Osteoblast (primary cell): ENCODE data around the gene FXR1. TPM values are rescaled to one million over a fixed set of nuclear protein-coding genes. Genes with fewer than 3 reads are reported as not detected.

Experiments used
- DNase-seq: peaks from one replicate; pipeline ENCODE4 v3.0.0; 2011; ENCODE audit warnings: low spot score, mixed read lengths; ENCODE audit not compliant: insufficient read length; ENCODE audit errors: missing footprints
- H2AFZ ChIP-seq: 2 replicates; pipeline ENCODE4 v1.6.0; 2011; ENCODE audit warnings: mild to moderate bottlenecking, low read length
- H3K27ac ChIP-seq: 2 replicates; pipeline ENCODE4 v1.5.1; 2011; ENCODE audit warnings: mild to moderate bottlenecking, low read depth, low read length, moderate library complexity
- H3K27me3 ChIP-seq: 2 replicates; pipeline ENCODE4 v1.6.0; 2012; ENCODE audit warnings: mild to moderate bottlenecking, control low read depth, inconsistent platforms, low read length, moderate library complexity; ENCODE audit not compliant: insufficient read depth
- H3K36me3 ChIP-seq: 2 replicates; pipeline ENCODE4 v1.5.1; 2011; ENCODE audit warnings: mild to moderate bottlenecking, low read length, control low read depth, moderate library complexity; ENCODE audit not compliant: insufficient read depth
- H3K4me1 ChIP-seq: 2 replicates; pipeline ENCODE4 v1.5.1; 2011; ENCODE audit warnings: mild to moderate bottlenecking, low read length, control low read depth, moderate library complexity; ENCODE audit not compliant: insufficient read depth
- H3K4me2 ChIP-seq: 2 replicates; pipeline ENCODE4 v1.6.0; 2011; ENCODE audit warnings: mild to moderate bottlenecking, low read length; ENCODE audit not compliant: insufficient read depth
- H3K4me3 ChIP-seq: fragments of 200-600 bp; sonication (generic); 3 replicates; pipeline ENCODE4 v1.5.1; 2012; ENCODE audit warnings: mild to moderate bottlenecking, low read length, inconsistent platforms; ENCODE audit not compliant: insufficient read depth
- H3K79me2 ChIP-seq: 2 replicates; pipeline ENCODE4 v1.6.0; 2012; ENCODE audit warnings: mild to moderate bottlenecking, low read length, control low read depth, inconsistent platforms; ENCODE audit not compliant: insufficient read depth
- H3K9me3 ChIP-seq: 2 replicates; pipeline ENCODE4 v1.5.1; 2011; ENCODE audit warnings: low read depth, low read length, control low read depth
- H4K20me1 ChIP-seq: 2 replicates; pipeline ENCODE4 v1.6.0; 2012; ENCODE audit warnings: mild to moderate bottlenecking, low read length, control low read depth; ENCODE audit not compliant: insufficient read depth
- CTCF ChIP-seq: IDR thresholded peaks from 2 replicates; pipeline ENCODE4 v1.5.1; 2011; ENCODE audit warnings: mild to moderate bottlenecking, low read depth, low read length, moderate library complexity; ENCODE audit errors: extremely low read depth
- total RNA-seq: library from RNA; depleted of rRNA; stranded (reverse); fragments of >200 nt; gene quantifications from 2 replicates; pipeline ENCODE4 v1.2.3, GENCODE V29; 2012

Gene FXR1
- total RNA-seq, 1 donor: 110 TPM

DNA sequence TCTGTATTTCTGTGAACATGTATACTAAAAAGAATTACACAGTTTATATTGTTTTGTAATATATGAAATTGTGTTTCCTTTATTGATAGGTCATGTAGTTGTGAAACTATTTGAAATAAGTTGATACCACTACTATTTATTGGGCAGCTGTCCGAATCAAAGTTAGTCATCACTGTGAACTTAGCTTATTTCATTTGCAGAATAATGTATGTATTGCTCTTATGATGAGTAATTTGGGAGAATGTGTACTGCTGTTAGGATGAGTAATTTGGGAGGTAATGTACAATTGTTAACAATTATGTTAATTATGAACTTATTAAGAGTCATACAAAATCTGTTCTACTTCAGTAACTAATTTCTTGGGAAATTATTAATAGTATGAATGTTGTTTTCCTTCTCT lies 22.2 kb downstream of the FXR1 start:
- no peak for TF ChIP-seq CTCF
- Histone ChIP-seq H3K4me3 (no peak overlapping the region), H3K79me2 (peaks cover 97% of the 10 kb centered on the region), H4K20me1 (peaks cover 28% of the 10 kb centered on the region), H2AFZ (no peak overlapping the region), H3K27ac (no peak overlapping the region), H3K4me1 (no peaks in the 10 kb centered on the region), H3K27me3 (no peaks in the 10 kb centered on the region), H3K4me2 (no peak overlapping the region), H3K36me3 (peaks cover 32% of the 10 kb centered on the region), H3K9me3 (no peaks in the 10 kb centered on the region)
- no peak for DNase-seq

- Histone ChIP-seq H3K79me2 (peaks cover 84% of the 10 kb centered on the region), H3K36me3 (peaks cover 31% of the 10 kb centered on the region), H3K4me3 (no peak overlapping the region), H3K4me1 (no peaks in the 10 kb centered on the region), H3K27me3 (no peaks in the 10 kb centered on the region), H3K9me3 (no peaks in the 10 kb centered on the region), H2AFZ (no peak overlapping the region), H4K20me1 (peaks cover 3% of the 10 kb centered on the region), H3K4me2 (no peak overlapping the region), H3K27ac (no peak overlapping the region)
- TF ChIP-seq CTCF: no peak
- DNase-seq: no peak
Measured at GRCh38 chr3:180940826-180941225, 28.4 kb downstream of the FXR1 start.

DNA sequence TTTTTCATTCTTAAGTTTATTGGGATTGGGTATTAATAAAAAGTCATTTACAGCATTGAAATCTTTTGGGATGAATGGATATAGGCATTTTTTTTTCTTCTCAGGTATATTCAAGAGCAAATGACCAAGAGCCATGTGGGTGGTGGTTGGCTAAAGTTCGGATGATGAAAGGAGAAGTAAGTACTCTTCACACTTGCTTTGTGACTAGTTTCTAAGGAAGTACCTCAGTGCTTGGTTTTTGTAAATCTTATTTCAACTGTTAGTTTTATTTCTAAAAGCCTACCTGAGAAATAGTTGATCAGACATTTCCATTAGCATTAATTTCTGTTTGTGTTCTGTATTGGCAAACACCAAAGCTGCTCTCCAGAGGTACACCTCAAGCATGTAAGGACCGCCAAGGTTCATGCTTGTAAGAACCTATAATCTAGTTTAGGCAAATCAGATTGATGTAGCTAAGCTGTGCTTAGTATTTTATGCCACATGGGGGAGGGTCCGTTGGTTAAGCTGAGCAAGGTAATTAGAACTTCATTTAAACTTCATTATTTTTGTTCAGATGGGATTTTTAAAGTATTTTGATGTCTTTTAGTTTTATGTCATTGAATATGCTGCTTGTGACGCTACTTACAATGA lies 35.4 kb downstream of the FXR1 start:
- TF ChIP-seq CTCF: no peak
- peaks cover 65% of the 10 kb centered on the region for H3K79me2 ChIP-seq
- H3K4me1 ChIP-seq: no peaks in the 10 kb centered on the region
- H3K36me3 ChIP-seq: peaks cover 62% of the 10 kb centered on the region
- no peak overlapping the region for H3K4me3 ChIP-seq
- no peak for DNase-seq
- no peak overlapping the region for H3K27ac ChIP-seq
- no peaks in the 10 kb centered on the region for H3K27me3 ChIP-seq
- peaks cover 3% of the 10 kb centered on the region for H4K20me1 ChIP-seq
- no peak overlapping the region for H2AFZ ChIP-seq
- H3K4me2 ChIP-seq: no peak overlapping the region
- no peaks in the 10 kb centered on the region for H3K9me3 ChIP-seq

DNA sequence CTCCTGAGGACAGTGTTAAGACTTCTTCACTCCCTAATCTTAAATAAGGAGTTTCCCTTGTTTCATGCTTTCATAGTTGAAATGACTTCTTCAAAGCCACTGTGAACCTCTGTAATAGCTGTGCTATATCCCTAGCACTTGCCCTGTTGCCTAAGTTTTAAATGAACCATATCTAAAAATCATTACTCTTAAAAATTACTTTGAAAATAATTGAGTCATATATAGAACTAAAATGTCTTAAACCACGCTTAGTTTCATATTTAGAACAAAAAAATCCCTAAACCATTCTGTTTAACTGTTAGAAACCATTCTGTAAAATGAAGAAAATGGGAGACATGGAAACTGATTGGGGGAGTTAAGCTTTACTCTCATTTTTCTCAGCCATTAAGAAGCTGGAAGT lies 47.2 kb downstream of the FXR1 start:
- TF ChIP-seq CTCF: no peak

More for the DNA sequence above, 47.2 kb downstream of the FXR1 start:
- no peaks in the 10 kb centered on the region for H3K9me3 ChIP-seq
- no peaks in the 10 kb centered on the region for H3K27me3 ChIP-seq
- H3K27ac ChIP-seq: no peak overlapping the region
- H2AFZ ChIP-seq: no peak overlapping the region
- no peak overlapping the region for H3K4me3 ChIP-seq
- no peak overlapping the region for H3K4me2 ChIP-seq
- peaks cover 3% of the 10 kb centered on the region for H4K20me1 ChIP-seq
- peaks cover 85% of the 10 kb centered on the region for H3K36me3 ChIP-seq
- no peak for DNase-seq
- peaks cover 10% of the 10 kb centered on the region for H3K79me2 ChIP-seq
- H3K4me1 ChIP-seq: no peaks in the 10 kb centered on the region
